Measurements from ENCODE around the gene PTGS2. TPM values are rescaled to one million over a fixed set of nuclear protein-coding genes. Genes with fewer than 3 reads are reported as not detected.

The PTGS2 gene
- total RNA-seq, 1 donor from 2014 or later: 0.53 TPM

DNA sequence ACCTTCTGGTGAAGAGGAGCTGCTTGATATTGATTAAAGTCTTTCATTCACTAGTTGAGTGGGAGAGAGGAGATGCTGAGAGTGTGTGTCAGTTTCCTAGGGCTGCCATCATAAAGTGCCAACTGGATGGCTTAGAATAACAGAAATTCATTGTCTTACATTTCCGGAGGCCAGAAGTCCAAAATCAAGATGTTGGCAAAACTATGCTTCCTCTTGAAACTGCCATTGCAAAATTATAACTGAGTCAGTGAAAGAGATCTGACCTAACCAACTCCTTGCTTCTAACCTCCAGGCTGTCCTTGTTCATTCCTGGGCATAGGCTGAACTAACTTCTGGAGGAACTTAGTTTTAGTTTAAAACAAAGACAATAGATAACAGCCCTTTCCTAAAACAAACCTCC lies 47.1 kb downstream of the PTGS2 start:
- Histone ChIP-seq H3K4me1 (no peaks in the 10 kb centered on the region), H3K27me3 (no peaks in the 10 kb centered on the region), H3K9me3 (no peaks in the 10 kb centered on the region), H3K27ac (no peak overlapping the region), H3K4me3 (no peak overlapping the region), H3K36me3 (no peaks in the 10 kb centered on the region)
- TF ChIP-seq, protein P1, sequence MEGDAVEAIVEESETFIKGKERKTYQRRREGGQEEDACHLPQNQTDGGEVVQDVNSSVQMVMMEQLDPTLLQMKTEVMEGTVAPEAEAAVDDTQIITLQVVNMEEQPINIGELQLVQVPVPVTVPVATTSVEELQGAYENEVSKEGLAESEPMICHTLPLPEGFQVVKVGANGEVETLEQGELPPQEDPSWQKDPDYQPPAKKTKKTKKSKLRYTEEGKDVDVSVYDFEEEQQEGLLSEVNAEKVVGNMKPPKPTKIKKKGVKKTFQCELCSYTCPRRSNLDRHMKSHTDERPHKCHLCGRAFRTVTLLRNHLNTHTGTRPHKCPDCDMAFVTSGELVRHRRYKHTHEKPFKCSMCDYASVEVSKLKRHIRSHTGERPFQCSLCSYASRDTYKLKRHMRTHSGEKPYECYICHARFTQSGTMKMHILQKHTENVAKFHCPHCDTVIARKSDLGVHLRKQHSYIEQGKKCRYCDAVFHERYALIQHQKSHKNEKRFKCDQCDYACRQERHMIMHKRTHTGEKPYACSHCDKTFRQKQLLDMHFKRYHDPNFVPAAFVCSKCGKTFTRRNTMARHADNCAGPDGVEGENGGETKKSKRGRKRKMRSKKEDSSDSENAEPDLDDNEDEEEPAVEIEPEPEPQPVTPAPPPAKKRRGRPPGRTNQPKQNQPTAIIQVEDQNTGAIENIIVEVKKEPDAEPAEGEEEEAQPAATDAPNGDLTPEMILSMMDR (IDR thresholded peaks at IDR 0.05): no peak
- no peak for DNase-seq (ENCODE audit: low spot score in 2 of 2)
- intact Hi-C loops (cut with DNase I): no loop called here

DNA sequence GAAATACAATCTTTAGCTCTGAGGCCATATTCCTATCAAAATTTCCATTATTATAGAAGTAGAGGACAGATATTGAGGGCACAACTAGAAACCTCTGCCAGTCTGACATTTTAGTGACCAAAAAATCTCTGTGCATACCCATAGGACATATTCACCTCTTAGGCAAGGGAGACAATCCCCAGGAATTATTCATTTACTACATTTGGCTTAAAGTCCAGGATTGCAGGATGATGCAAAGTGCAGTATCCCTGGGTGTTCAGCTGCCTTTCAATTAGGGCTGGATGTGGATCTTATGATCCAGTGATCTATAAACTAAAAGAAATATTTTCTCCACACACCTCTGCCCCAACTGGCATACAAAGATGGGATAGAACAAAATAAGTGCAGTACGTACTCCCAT lies 50.9 kb downstream of the PTGS2 start:
- no peak for DNase-seq (ENCODE audit: low spot score in 2 of 2)
- no peaks in the 10 kb centered on the region for H3K36me3 ChIP-seq
- no peak overlapping the region for H3K27ac ChIP-seq
- H3K27me3 ChIP-seq: no peaks in the 10 kb centered on the region
- no peaks in the 10 kb centered on the region for H3K4me1 ChIP-seq
- TF ChIP-seq, protein P1 (IDR thresholded peaks at IDR 0.05): no peak
- H3K4me3 ChIP-seq: no peak overlapping the region
- H3K9me3 ChIP-seq: no peaks in the 10 kb centered on the region
- intact Hi-C loops (cut with DNase I): no loop called here

DNA sequence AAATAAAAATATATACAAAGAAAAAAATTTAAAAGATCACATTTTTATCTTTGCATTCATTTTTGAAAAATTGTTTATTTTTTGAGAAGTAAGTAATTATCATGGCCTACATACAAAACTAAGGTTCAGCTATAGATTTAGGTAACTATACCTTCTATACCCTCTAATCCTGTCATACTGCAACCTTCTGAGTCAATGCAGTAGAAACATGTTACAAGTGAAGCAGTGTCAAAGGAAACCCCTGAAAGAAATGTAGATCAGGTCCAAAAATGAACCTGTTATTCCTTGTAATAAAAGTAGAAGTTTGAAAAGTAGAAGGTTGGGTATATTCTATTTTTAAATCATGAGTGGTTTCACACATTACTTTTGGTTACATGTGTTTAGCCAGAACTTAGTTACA lies 51.3 kb downstream of the PTGS2 start:
- Histone ChIP-seq H3K27ac (no peak overlapping the region), H3K4me1 (no peaks in the 10 kb centered on the region), H3K9me3 (no peaks in the 10 kb centered on the region), H3K4me3 (no peak overlapping the region), H3K27me3 (no peaks in the 10 kb centered on the region), H3K36me3 (no peaks in the 10 kb centered on the region)
- intact Hi-C loops (cut with DNase I): no loop called here
- TF ChIP-seq, protein P1 (IDR thresholded peaks at IDR 0.05): no peak
- DNase-seq (ENCODE audit: low spot score in 2 of 2): no peak

DNA sequence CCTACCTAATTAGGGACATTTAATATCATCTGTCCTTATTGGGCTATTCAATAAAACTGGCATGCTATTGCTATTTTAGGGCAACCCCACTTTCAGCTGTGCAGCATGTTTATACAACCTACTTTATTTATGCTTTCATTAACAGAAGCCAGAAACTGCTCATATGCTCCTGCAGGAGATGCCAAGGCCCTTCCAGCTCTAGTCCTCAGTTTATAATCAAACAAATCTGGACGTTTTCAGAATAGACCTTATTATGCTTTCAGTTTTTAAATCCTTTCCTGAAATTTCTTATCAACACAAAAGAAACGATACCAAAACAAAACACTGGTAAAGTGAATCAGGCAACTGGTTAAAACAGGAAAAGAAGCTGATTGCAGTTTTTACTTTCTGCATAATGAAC lies 53.2 kb downstream of the PTGS2 start:
- no peak for DNase-seq (ENCODE audit: low spot score in 2 of 2)
- Histone ChIP-seq H3K4me3 (no peak overlapping the region), H3K27me3 (no peaks in the 10 kb centered on the region), H3K4me1 (no peaks in the 10 kb centered on the region), H3K36me3 (no peaks in the 10 kb centered on the region), H3K27ac (no peak overlapping the region), H3K9me3 (no peaks in the 10 kb centered on the region)
- intact Hi-C loops (cut with DNase I): no loop called here
- TF ChIP-seq, protein P1 (IDR thresholded peaks at IDR 0.05): no peak

DNA sequence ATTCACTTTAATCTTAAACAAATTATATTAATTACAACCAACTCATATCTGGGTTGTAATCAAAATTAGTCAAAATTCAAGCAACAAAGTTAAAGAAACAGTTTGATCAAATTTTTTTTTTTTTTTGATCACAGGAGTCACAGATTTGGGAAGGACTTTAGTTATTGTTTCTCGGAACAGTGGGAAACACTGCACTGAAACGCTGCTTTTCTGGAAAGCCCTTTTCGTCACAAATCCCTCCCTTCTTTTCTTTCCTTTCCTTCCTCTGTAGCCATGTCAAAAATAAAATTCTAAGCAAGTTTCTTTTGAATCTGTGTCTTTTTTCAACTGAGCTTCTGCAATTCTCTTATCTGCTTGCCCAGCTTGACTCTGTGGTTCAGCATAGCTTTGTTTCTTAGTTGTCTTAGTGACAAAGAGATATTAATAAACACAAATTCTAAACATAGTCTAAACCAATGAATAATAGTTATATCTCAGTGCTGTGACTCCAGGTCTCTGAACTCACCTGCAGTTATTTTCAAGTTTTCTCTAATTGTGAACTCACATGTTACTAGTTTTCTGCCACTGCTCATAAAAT lies 53.8 kb downstream of the PTGS2 start:
- Histone ChIP-seq H3K4me3 (no peak overlapping the region), H3K4me1 (no peaks in the 10 kb centered on the region), H3K9me3 (no peaks in the 10 kb centered on the region), H3K27me3 (no peaks in the 10 kb centered on the region), H3K36me3 (no peaks in the 10 kb centered on the region), H3K27ac (no peak overlapping the region)
- TF ChIP-seq, protein P1 (IDR thresholded peaks at IDR 0.05): no peak
- intact Hi-C loops (cut with DNase I): no loop called here
- DNase-seq (ENCODE audit: low spot score in 2 of 2): no peak

DNA sequence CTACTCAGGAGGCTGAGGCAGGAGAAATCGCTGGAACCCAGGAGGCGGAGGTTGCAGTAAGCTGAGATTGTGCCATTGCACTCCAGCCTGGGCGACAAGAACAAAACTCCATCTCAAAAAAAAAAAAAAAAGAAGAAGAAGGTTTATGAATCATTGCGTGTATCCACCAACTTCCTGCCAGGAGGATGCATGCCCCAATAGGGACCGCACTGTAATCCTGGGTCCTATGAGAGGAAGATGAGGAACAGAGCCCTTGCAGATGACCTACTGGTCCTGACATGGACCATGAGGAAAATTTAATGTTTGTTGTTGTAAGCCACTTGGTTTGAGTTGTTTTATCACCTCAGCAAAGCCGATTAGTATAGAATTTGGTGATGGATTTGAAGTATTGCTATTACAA lies 56.7 kb downstream of the PTGS2 start:
- no peak overlapping the region for H3K4me3 ChIP-seq
- TF ChIP-seq, protein P1 (IDR thresholded peaks at IDR 0.05): no peak
- intact Hi-C loops (cut with DNase I): no loop called here
- no peaks in the 10 kb centered on the region for H3K9me3 ChIP-seq
- H3K27me3 ChIP-seq: no peaks in the 10 kb centered on the region
- no peak for DNase-seq (ENCODE audit: low spot score in 2 of 2)
- no peak overlapping the region for H3K27ac ChIP-seq
- no peaks in the 10 kb centered on the region for H3K36me3 ChIP-seq
- no peaks in the 10 kb centered on the region for H3K4me1 ChIP-seq
